HT-29 (cell line): ENCODE results near the gene GHSR. TPM values are rescaled to one million over a fixed set of nuclear protein-coding genes. Genes with fewer than 3 reads are reported as not detected.

Experiments used
- DNase-seq: peaks from one replicate; pipeline ENCODE4 v3.0.0-alpha.2; 2015; ENCODE audit warnings: low spot score
- total RNA-seq: library from RNA; depleted of rRNA; stranded (reverse); fragments of >200 nt; shearing (Covaris generic); gene quantifications from 2 replicates; pipeline ENCODE4 v1.2.3, GENCODE V29; 2014; rRNA removed

Gene GHSR
- not detected in 2 replicates for total RNA-seq

- DNase-seq = no peak
Observed at GRCh38 chr3:172447611-172448579, at the start of gene GHSR. GHSR (minus strand) TSS chr3:172448456; CDS start chr3:172448413, 43 bp downstream.

GRCh38 chr3:172490198-172490669 is 42.0 kb upstream of the GHSR start:
- peak; percentile 92 for DNase-seq

- no peak for DNase-seq
Observed at GRCh38 chr3:172478116-172478515, 29.9 kb upstream of the GHSR start.

- peak; percentile 9 for DNase-seq
Observed at GRCh38 chr3:172476347-172476746, 28.1 kb upstream of the GHSR start.

GRCh38 chr3:172475703-172476102 is 27.4 kb upstream of the GHSR start:
- no peak for DNase-seq

- no peak for DNase-seq
Observed at GRCh38 chr3:172471903-172472302, 23.6 kb upstream of the GHSR start.

- DNase-seq = no peak
Observed at GRCh38 chr3:172470588-172470987, 22.3 kb upstream of the GHSR start.

- peak; percentile 60 for DNase-seq
Observed at GRCh38 chr3:172467170-172467824, 19.0 kb upstream of the GHSR start.

GRCh38 chr3:172466553-172467130 is 18.4 kb upstream of the GHSR start:
- no peak for DNase-seq

GRCh38 chr3:172465281-172465680 is 17.0 kb upstream of the GHSR start:
- peak; percentile 22 for DNase-seq

- DNase-seq = no peak
Observed at GRCh38 chr3:172464306-172464705, 16.1 kb upstream of the GHSR start.

GRCh38 chr3:172461530-172462138 is 13.4 kb upstream of the GHSR start:
- peak; percentile 76 for DNase-seq

- DNase-seq = no peak
Observed at GRCh38 chr3:172456404-172456803, 8.1 kb upstream of the GHSR start.

GRCh38 chr3:172454180-172454579 is 5.9 kb upstream of the GHSR start:
- DNase-seq = no peak

GRCh38 chr3:172449466-172450149 is 1.4 kb upstream of the GHSR start:
- DNase-seq = no peak

GRCh38 chr3:172448661-172449465 is 607 bp upstream of the GHSR start:
- DNase-seq = no peak

- DNase-seq = no peak
Observed at GRCh38 chr3:172446198-172446597, 2.1 kb downstream of the GHSR start.

GRCh38 chr3:172444821-172445220 is 3.4 kb downstream of the GHSR start:
- DNase-seq = no peak

- DNase-seq = no peak
Observed at GRCh38 chr3:172442606-172443005, 5.7 kb downstream of the GHSR start.

GRCh38 chr3:172441581-172441980 is 6.7 kb downstream of the GHSR start:
- DNase-seq = no peak
